HCT116 (cell line): ENCODE data around the gene CTNNA2.

ENCODE experiments used
- EZH2 ChIP-seq: fragments of 200-600 bp; sonication (generic); IDR thresholded peaks from 2 replicates; pipeline ENCODE4 v1.6.1; 2017; ENCODE audit warnings: antibody characterized with exemption, mixed run types
- POLR2A ChIP-seq: IDR thresholded peaks from 2 replicates; pipeline ENCODE4 v1.7.0; 2011; ENCODE audit warnings: borderline replicate concordance; ENCODE audit not compliant: insufficient read depth, insufficient read length; ENCODE audit errors: extremely low read depth
- POLR2AphosphoS5 ChIP-seq: IDR thresholded peaks from 2 replicates; pipeline ENCODE4 v1.6.1; 2011; ENCODE audit warnings: mild to moderate bottlenecking, low read depth, low read length, moderate library complexity
- REST ChIP-seq: IDR thresholded peaks from 2 replicates; pipeline ENCODE4 v1.6.1; 2012; ENCODE audit warnings: low read depth
- SP1 ChIP-seq: IDR thresholded peaks from 2 replicates; pipeline ENCODE4 v1.6.1; 2012; ENCODE audit warnings: low read depth
- YY1 ChIP-seq: IDR thresholded peaks from 2 replicates; pipeline ENCODE4 v1.6.1; 2011; ENCODE audit warnings: low read length, low read depth, moderate library complexity, mild to moderate bottlenecking; ENCODE audit not compliant: insufficient replicate concordance; ENCODE audit errors: extremely low read depth
- TF ChIP-seq, protein P1 (sequence below), 3 experiments: fragments of 200-600 bp in 1 of 3; sonication (generic) in 1 of 3; IDR thresholded peaks in 2 of 3; conservative IDR thresholded peaks in 1 of 3; 2 replicates each; pipeline ENCODE4 v1.5.1; 2012 to 2017; ENCODE audit warnings: low read depth in 2 of 3, low read length in 2 of 3, antibody characterized with exemption in 1 of 3, borderline replicate concordance in 1 of 3, control low read depth in 1 of 3, mild to moderate bottlenecking in 1 of 3, mixed read lengths in 1 of 3, mixed run types in 1 of 3, moderate library complexity in 1 of 3; ENCODE audit not compliant: insufficient read depth in 1 of 3
- TF ChIP-seq, protein P2 (sequence below): IDR thresholded peaks from 2 replicates; pipeline ENCODE4 v1.6.1; 2012

DNA sequence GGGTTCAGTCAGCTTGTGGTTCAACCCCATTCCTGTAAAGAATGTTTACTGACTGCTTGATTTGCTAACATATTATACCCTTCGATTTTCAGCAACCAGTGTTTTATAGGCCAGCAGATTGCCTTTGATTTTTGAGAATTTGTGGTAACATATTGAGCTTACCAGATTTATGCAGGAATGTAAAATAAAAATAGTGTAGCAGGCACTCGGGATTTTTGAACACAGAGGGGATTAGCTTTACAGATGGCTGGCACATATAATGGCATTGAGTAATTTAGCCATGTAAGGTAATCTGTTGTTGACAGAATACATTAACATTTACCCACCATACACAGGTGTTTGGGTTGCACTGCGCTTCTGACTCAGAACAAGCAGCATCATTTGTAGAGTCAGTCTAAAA lies 437.7 kb downstream of the CTNNA2 start:
- TF ChIP-seq YY1 (no peak), POLR2A (no peak), SP1 (no peak), POLR2AphosphoS5 (no peak), REST (no peak), EZH2 (no peak)
- TF ChIP-seq, protein P1, sequence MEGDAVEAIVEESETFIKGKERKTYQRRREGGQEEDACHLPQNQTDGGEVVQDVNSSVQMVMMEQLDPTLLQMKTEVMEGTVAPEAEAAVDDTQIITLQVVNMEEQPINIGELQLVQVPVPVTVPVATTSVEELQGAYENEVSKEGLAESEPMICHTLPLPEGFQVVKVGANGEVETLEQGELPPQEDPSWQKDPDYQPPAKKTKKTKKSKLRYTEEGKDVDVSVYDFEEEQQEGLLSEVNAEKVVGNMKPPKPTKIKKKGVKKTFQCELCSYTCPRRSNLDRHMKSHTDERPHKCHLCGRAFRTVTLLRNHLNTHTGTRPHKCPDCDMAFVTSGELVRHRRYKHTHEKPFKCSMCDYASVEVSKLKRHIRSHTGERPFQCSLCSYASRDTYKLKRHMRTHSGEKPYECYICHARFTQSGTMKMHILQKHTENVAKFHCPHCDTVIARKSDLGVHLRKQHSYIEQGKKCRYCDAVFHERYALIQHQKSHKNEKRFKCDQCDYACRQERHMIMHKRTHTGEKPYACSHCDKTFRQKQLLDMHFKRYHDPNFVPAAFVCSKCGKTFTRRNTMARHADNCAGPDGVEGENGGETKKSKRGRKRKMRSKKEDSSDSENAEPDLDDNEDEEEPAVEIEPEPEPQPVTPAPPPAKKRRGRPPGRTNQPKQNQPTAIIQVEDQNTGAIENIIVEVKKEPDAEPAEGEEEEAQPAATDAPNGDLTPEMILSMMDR (IDR thresholded peaks at IDR 0.05 in 2 of 3, conservative IDR thresholded peaks at IDR 0.05 in 1 of 3; ENCODE audit: borderline replicate concordance in 1 of 3, insufficient read depth in 1 of 3, low read depth in 2 of 3, low read length in 2 of 3): no peak
- TF ChIP-seq, protein P2, sequence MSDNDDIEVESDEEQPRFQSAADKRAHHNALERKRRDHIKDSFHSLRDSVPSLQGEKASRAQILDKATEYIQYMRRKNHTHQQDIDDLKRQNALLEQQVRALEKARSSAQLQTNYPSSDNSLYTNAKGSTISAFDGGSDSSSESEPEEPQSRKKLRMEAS: no peak
